IMR-90 (cell line): ENCODE results near the gene AFF2. TPM values are rescaled to one million over a fixed set of nuclear protein-coding genes. Genes with fewer than 3 reads are reported as not detected.

Experiments used
- ATAC-seq: fragments of 200-7000 bp; cut with Tn5 transposase; 2 replicates; pipeline ENCODE4 v1.9.1; 2020; ENCODE audit warnings: low read depth, mild to moderate bottlenecking, moderate library complexity
- BruUV-seq: library from RNA; stranded (reverse); fragments of 400-500 nt; replicated peaks from 2 replicates; lab custom pipeline; 2021; lab: Mats Ljungman, UMichigan
- CTCF ChIA-PET: fragments of 300-600 bp; formaldehyde crosslinking; extraction: SDS; loops from one replicate; lab custom pipeline; 2021; ENCODE audit warnings: antibody characterized with exemption; lab: Yijun Ruan, JAX
- POLR2A ChIA-PET: fragments of 300-600 bp; sonication (Branson Sonifier 250); formaldehyde crosslinking; loops from one replicate; lab custom pipeline; 2022; ENCODE audit warnings: antibody characterized with exemption; ENCODE audit not compliant: unreplicated experiment; lab: Charles Lee
- DNase-seq: peaks from one replicate; pipeline ENCODE4 v3.0.0; 2013
- H2AFZ ChIP-seq: replicated peaks from 2 replicates; pipeline ENCODE3; 2013; ENCODE audit warnings: low read length, mild to moderate bottlenecking; ENCODE audit not compliant: poor library complexity
- H2AK5ac ChIP-seq: 2 replicates; pipeline ENCODE4 v1.6.1; 2013; ENCODE audit warnings: low read depth, low read length, inconsistent platforms
- H2AK9ac ChIP-seq: replicated peaks from 2 replicates; pipeline ENCODE3; 2013; ENCODE audit warnings: mild to moderate bottlenecking, low read depth, low read length, moderate library complexity; ENCODE audit not compliant: poor library complexity
- H2BK120ac ChIP-seq: 2 replicates; pipeline ENCODE4 v1.6.1; 2013; ENCODE audit warnings: low read depth, low read length, inconsistent platforms
- H2BK15ac ChIP-seq: 3 replicates; pipeline ENCODE4 v1.6.1; 2013; ENCODE audit warnings: low read depth, low read length, inconsistent platforms
- H2BK20ac ChIP-seq: 2 replicates; pipeline ENCODE4 v1.6.1; 2013; ENCODE audit warnings: low read depth, mild to moderate bottlenecking, inconsistent platforms, low read length, moderate library complexity
- H2BK5ac ChIP-seq: 2 replicates; pipeline ENCODE4 v1.6.1; 2013; ENCODE audit warnings: mild to moderate bottlenecking, low read depth, low read length, inconsistent platforms; ENCODE audit not compliant: poor library complexity, severe bottlenecking
- H3K14ac ChIP-seq: replicated peaks from 2 replicates; pipeline ENCODE4 v1.6.1; 2013; ENCODE audit warnings: low read depth, low read length, inconsistent platforms
- H3K18ac ChIP-seq: 2 replicates; pipeline ENCODE4 v1.6.1; 2013; ENCODE audit warnings: low read depth, low read length, control low read depth
- H3K23ac ChIP-seq: 2 replicates; pipeline ENCODE4 v1.6.1; 2013; ENCODE audit warnings: low read depth, low read length, inconsistent platforms
- H3K27ac ChIP-seq: 2 replicates; pipeline ENCODE4 v1.5.1; 2013; ENCODE audit warnings: mild to moderate bottlenecking, control low read depth, low read length; ENCODE audit not compliant: insufficient read depth
- H3K27me3 ChIP-seq: 2 replicates; pipeline ENCODE4 v1.6.1; 2013; ENCODE audit warnings: low read length; ENCODE audit not compliant: control insufficient read depth, insufficient read depth
- H3K36me3 ChIP-seq: 2 replicates; pipeline ENCODE4 v1.6.1; 2013; ENCODE audit warnings: low read length, mixed read lengths; ENCODE audit not compliant: control insufficient read depth, insufficient read depth
- H3K4ac ChIP-seq: 2 replicates; pipeline ENCODE4 v1.6.1; 2013; ENCODE audit warnings: low read depth, low read length, inconsistent platforms
- H3K4me1 ChIP-seq: 2 replicates; pipeline ENCODE4 v1.6.1; 2013; ENCODE audit warnings: low read length, mixed read lengths; ENCODE audit not compliant: control insufficient read depth, insufficient read depth
- H3K4me2 ChIP-seq: 2 replicates; pipeline ENCODE4 v1.6.1; 2013; ENCODE audit warnings: low read depth, mild to moderate bottlenecking, control low read depth, low read length, moderate library complexity
- H3K4me3 ChIP-seq: 2 replicates; pipeline ENCODE4 v1.5.1; 2013; ENCODE audit warnings: low read depth, mild to moderate bottlenecking, control low read depth, low read length, moderate library complexity; ENCODE audit not compliant: insufficient read depth
- H3K56ac ChIP-seq: 2 replicates; pipeline ENCODE4 v1.6.1; 2013; ENCODE audit warnings: low read length, inconsistent platforms; ENCODE audit not compliant: insufficient read depth; ENCODE audit errors: extremely low read depth
- H3K79me1 ChIP-seq, 2 experiments: 2 replicates each; pipeline ENCODE4 v1.6.1; 2013; ENCODE audit warnings: low read length in 2 of 2, inconsistent platforms in 1 of 2, low read depth in 1 of 2
- H3K9ac ChIP-seq: 2 replicates; pipeline ENCODE4 v1.6.1; 2013; ENCODE audit warnings: low read depth, low read length, control low read depth
- H3K9me1 ChIP-seq: 2 replicates; pipeline ENCODE4 v1.6.1; 2013; ENCODE audit warnings: low read length, inconsistent platforms; ENCODE audit not compliant: insufficient read depth
- H3K9me3 ChIP-seq: 2 replicates; pipeline ENCODE4 v1.6.1; 2013; ENCODE audit warnings: low read length; ENCODE audit not compliant: control insufficient read depth, insufficient read depth
- H4K20me1 ChIP-seq: 2 replicates; pipeline ENCODE4 v1.6.1; 2013; ENCODE audit warnings: low read length, inconsistent platforms; ENCODE audit not compliant: insufficient read depth
- H4K5ac ChIP-seq: 2 replicates; pipeline ENCODE4 v1.6.1; 2013; ENCODE audit warnings: mild to moderate bottlenecking, low read depth, low read length, control low read depth
- H4K8ac ChIP-seq, 2 experiments: 2 replicates each; pipeline ENCODE4 v1.6.1; 2013; ENCODE audit warnings: low read depth in 2 of 2, low read length in 2 of 2, control low read depth in 1 of 2, inconsistent platforms in 1 of 2
- H4K91ac ChIP-seq: 2 replicates; pipeline ENCODE4 v1.6.1; 2013; ENCODE audit warnings: low read depth, low read length, inconsistent platforms; ENCODE audit not compliant: insufficient read depth
- BHLHE40 ChIP-seq: fragments of 150-350 bp; IDR thresholded peaks from 2 replicates; pipeline ENCODE4 v1.6.1; 2016; ENCODE audit warnings: mild to moderate bottlenecking, low read depth, low read length
- CEBPB ChIP-seq: IDR thresholded peaks from 2 replicates; pipeline ENCODE4 v1.6.1; 2012; ENCODE audit warnings: low read depth, low read length, improper control_type of control experiment
- CHD1 ChIP-seq: IDR thresholded peaks from 2 replicates; pipeline ENCODE4 v1.6.1; 2012; ENCODE audit warnings: low read depth, low read length, improper control_type of control experiment
- FOS ChIP-seq: fragments of 150-350 bp; IDR thresholded peaks from 2 replicates; pipeline ENCODE4 v1.6.1; 2016; ENCODE audit warnings: low read depth, low read length
- MAFK ChIP-seq: IDR thresholded peaks from 2 replicates; pipeline ENCODE4 v1.6.1; 2012; ENCODE audit warnings: low read depth, low read length, improper control_type of control experiment
- MAZ ChIP-seq: IDR thresholded peaks from 2 replicates; pipeline ENCODE4 v1.6.1; 2012; ENCODE audit warnings: low read depth, mild to moderate bottlenecking, low read length, improper control_type of control experiment, moderate library complexity, borderline replicate concordance
- MXI1 ChIP-seq: IDR thresholded peaks from 2 replicates; pipeline ENCODE4 v1.6.1; 2012; ENCODE audit warnings: low read depth, mild to moderate bottlenecking, low read length, moderate library complexity, borderline replicate concordance
- NFE2L2 ChIP-seq: fragments of 150-350 bp; IDR thresholded peaks from 2 replicates; pipeline ENCODE4 v1.6.1; 2016; ENCODE audit warnings: low read depth, mild to moderate bottlenecking, low read length
- POLR2A ChIP-seq: IDR thresholded peaks from 2 replicates; pipeline ENCODE4 v1.6.1; 2012; ENCODE audit warnings: mild to moderate bottlenecking, low read depth, low read length
- RAD21 ChIP-seq: IDR thresholded peaks from 2 replicates; pipeline ENCODE4 v1.6.1; 2012; ENCODE audit warnings: low read length, improper control_type of control experiment
- RCOR1 ChIP-seq: IDR thresholded peaks from 2 replicates; pipeline ENCODE4 v1.6.1; 2012; ENCODE audit warnings: mild to moderate bottlenecking, low read length, improper control_type of control experiment; ENCODE audit not compliant: insufficient replicate concordance
- RFX5 ChIP-seq: IDR thresholded peaks from 2 replicates; pipeline ENCODE4 v1.8.0; 2012; ENCODE audit warnings: low read depth, mild to moderate bottlenecking, low read length, moderate library complexity
- SMC3 ChIP-seq: fragments of 150-350 bp; IDR thresholded peaks from 2 replicates; pipeline ENCODE4 v1.6.1; 2016; ENCODE audit warnings: low read depth, mild to moderate bottlenecking, antibody characterized with exemption, low read length, moderate library complexity
- dilution Hi-C: fragments of 300-500 bp; cut with HindIII; formaldehyde crosslinking; loops from one replicate; pipeline ENCODE4 v1.14.3; 2018; ENCODE audit warnings: low sequenced_read_pairs; ENCODE audit not compliant: unreplicated experiment
- in situ Hi-C: fragments of 300-500 bp; cut with MboI; formaldehyde crosslinking; loops from 3 replicates; pipeline ENCODE4 v1.14.3; 2019; ENCODE audit warnings: low sequenced_read_pairs, inconsistent platforms, mixed read lengths
- intact Hi-C: fragments of 100-400 bp; cut with micrococcal nuclease; formaldehyde crosslinking; loops from 2 replicates; pipeline ENCODE4 v1.10.0; 2022
- polyA plus RNA-seq, 3 experiments: library from polyadenylated mRNA; depleted of rRNA; stranded (reverse); fragments of >200 nt; gene quantifications; 2 replicates each; pipeline ENCODE4 v1.2.3, GENCODE V29; 2012; ENCODE audit warnings: low replicate concordance in 1 of 3
- total RNA-seq: library from RNA; depleted of rRNA; stranded (reverse); fragments of >200 nt; gene quantifications from 2 replicates; pipeline ENCODE4 v1.2.3, GENCODE V29; 2012
- TF ChIP-seq, protein P1 (sequence below): fragments of 150-350 bp; IDR thresholded peaks from 2 replicates; pipeline ENCODE4 v1.6.1; 2016; ENCODE audit warnings: low read depth, mild to moderate bottlenecking, low read length, moderate library complexity, borderline replicate concordance
- TF ChIP-seq, protein P2 (sequence below): fragments of 150-350 bp; IDR thresholded peaks from 2 replicates; pipeline ENCODE4 v1.6.1; 2017; ENCODE audit warnings: mild to moderate bottlenecking, antibody characterized with exemption, low read length, low read depth
- TF ChIP-seq, protein P3 (sequence below): conservative IDR thresholded peaks from 2 replicates; pipeline ENCODE4 v1.5.1; 2012; ENCODE audit warnings: mild to moderate bottlenecking, low read depth, low read length, improper control_type of control experiment

Gene AFF2
- total and polyA plus RNA-seq, 2 of the 4 experiments (the other 2 are of a cell fraction): 0.15 to 0.72 TPM

DNA sequence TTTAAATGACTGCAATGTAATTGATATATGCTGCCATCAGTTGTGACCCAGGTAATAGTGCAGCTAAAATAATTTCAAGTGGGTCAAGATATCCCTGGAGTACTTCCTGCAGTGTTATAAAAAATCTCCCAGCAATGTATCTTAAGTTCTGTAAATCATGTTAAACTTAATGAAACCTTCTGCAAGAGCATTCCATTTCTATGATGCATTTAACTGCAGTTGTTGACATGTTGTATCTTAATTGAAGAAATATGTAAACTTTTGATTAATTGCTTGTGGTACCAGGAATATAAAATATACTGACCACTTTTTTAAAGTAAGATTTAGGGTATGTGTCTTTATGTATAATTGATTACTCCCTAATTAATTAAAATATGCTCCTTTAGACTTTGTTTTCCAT is 213.6 kb downstream of the AFF2 start:
- Histone ChIP-seq H3K27ac (no peak overlapping the region), H3K27me3 (no peaks in the 10 kb centered on the region), H4K20me1 (no peaks in the 10 kb centered on the region), H3K4ac (no peak overlapping the region), H3K14ac (no peak overlapping the region), H4K8ac (no peak overlapping the region), H2BK15ac (no peak overlapping the region), H3K9ac (no peak overlapping the region), H3K4me2 (no peak overlapping the region), H3K4me1 (no peaks in the 10 kb centered on the region), H3K9me3 (no peaks in the 10 kb centered on the region; the same call in 1 of the 2 replicates), H3K79me1 (no peaks in the 10 kb centered on the region), H3K9me1 (no peaks in the 10 kb centered on the region), H3K36me3 (no peaks in the 10 kb centered on the region), H3K4me3 (no peak overlapping the region), H2AK9ac (no peak overlapping the region), H2BK5ac (no peak overlapping the region), H4K91ac (no peak overlapping the region), H3K56ac (no peak overlapping the region), H4K5ac (no peak overlapping the region), H2BK20ac (no peak overlapping the region), H2BK120ac (no peak overlapping the region), H2AK5ac (no peak overlapping the region), H2AFZ (no peak overlapping the region), H3K23ac (no peak overlapping the region), H3K18ac (no peak overlapping the region)
- ChIA-PET CTCF (no interaction called here), POLR2A (no interaction called here)
- no TSS peak for BruUV-seq
- no peak for ATAC-seq
- intact Hi-C loops (no loop called here), in situ Hi-C loops (no loop called here), dilution Hi-C loops (no loop called here)
- DNase-seq: no peak
- TF ChIP-seq, protein P1, sequence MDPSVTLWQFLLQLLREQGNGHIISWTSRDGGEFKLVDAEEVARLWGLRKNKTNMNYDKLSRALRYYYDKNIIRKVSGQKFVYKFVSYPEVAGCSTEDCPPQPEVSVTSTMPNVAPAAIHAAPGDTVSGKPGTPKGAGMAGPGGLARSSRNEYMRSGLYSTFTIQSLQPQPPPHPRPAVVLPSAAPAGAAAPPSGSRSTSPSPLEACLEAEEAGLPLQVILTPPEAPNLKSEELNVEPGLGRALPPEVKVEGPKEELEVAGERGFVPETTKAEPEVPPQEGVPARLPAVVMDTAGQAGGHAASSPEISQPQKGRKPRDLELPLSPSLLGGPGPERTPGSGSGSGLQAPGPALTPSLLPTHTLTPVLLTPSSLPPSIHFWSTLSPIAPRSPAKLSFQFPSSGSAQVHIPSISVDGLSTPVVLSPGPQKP: no peak
- TF ChIP-seq, protein P2, sequence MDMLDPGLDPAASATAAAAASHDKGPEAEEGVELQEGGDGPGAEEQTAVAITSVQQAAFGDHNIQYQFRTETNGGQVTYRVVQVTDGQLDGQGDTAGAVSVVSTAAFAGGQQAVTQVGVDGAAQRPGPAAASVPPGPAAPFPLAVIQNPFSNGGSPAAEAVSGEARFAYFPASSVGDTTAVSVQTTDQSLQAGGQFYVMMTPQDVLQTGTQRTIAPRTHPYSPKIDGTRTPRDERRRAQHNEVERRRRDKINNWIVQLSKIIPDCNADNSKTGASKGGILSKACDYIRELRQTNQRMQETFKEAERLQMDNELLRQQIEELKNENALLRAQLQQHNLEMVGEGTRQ: no peak
- TF ChIP-seq CEBPB: no peak
- no peak for TF ChIP-seq MAZ
- TF ChIP-seq, protein P3, sequence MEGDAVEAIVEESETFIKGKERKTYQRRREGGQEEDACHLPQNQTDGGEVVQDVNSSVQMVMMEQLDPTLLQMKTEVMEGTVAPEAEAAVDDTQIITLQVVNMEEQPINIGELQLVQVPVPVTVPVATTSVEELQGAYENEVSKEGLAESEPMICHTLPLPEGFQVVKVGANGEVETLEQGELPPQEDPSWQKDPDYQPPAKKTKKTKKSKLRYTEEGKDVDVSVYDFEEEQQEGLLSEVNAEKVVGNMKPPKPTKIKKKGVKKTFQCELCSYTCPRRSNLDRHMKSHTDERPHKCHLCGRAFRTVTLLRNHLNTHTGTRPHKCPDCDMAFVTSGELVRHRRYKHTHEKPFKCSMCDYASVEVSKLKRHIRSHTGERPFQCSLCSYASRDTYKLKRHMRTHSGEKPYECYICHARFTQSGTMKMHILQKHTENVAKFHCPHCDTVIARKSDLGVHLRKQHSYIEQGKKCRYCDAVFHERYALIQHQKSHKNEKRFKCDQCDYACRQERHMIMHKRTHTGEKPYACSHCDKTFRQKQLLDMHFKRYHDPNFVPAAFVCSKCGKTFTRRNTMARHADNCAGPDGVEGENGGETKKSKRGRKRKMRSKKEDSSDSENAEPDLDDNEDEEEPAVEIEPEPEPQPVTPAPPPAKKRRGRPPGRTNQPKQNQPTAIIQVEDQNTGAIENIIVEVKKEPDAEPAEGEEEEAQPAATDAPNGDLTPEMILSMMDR: no peak
- TF ChIP-seq RAD21: no peak
- no peak for TF ChIP-seq RFX5
- TF ChIP-seq NFE2L2: no peak
- TF ChIP-seq MAFK: no peak
- no peak for TF ChIP-seq RCOR1
- TF ChIP-seq POLR2A: no peak
- TF ChIP-seq FOS: no peak
- no peak for TF ChIP-seq MXI1
- no peak for TF ChIP-seq BHLHE40
- TF ChIP-seq CHD1: no peak
- TF ChIP-seq SMC3: no peak
